K562 (cell line): ENCODE results near the gene EIF2S3. TPM values are rescaled to one million over a fixed set of nuclear protein-coding genes. Genes with fewer than 3 reads are reported as not detected.

Source experiments
- ATAC-seq: fragments of 200-7000 bp; cut with Tn5 transposase; 3 replicates; pipeline ENCODE4 v1.9.1; 2020; ENCODE audit warnings: moderate library complexity
- BruUV-seq: library from RNA; stranded (reverse); fragments of 400-500 nt; replicated peaks from 2 replicates; lab custom pipeline; 2021; lab: Mats Ljungman, UMichigan
- CTCF ChIA-PET: fragments of 300-600 bp; formaldehyde crosslinking; extraction: SDS; loops from one replicate; lab custom pipeline; 2021; ENCODE audit warnings: low intra/inter-chr PET ratio; lab: Yijun Ruan, JAX
- POLR2A ChIA-PET: fragments of 300-600, 350-650 bp; sonication (Branson Sonifier 250); formaldehyde crosslinking; extraction: SDS; loops from one replicate; lab custom pipeline; 2021; ENCODE audit warnings: antibody characterized with exemption, inconsistent platforms; lab: Yijun Ruan, JAX
- DNase-seq, 4 experiments: peaks; one replicate each; pipeline versions ENCODE4 v3.0.0 to v3.0.0-alpha.2; 2011 to 2018; ENCODE audit warnings: low spot score in 3 of 4, mixed read lengths in 3 of 4; ENCODE audit errors: extremely low read depth in 1 of 4
- FAIRE-seq: peaks from 2 replicates; lab custom pipeline; 2011; peaks lifted over from hg19 to GRCh38; lab: Jason Lieb, UNC
- H2AFZ ChIP-seq: 2 replicates; pipeline ENCODE4 v1.6.0; 2011; ENCODE audit warnings: low read depth, low read length, control low read depth, inconsistent platforms
- H3K27ac ChIP-seq: fragments of 200-600 bp; 3 replicates; pipeline ENCODE4 v1.8.0; 2011; ENCODE audit warnings: low read depth, mild to moderate bottlenecking, control low read depth, inconsistent platforms, low read length, moderate library complexity, mixed read lengths; ENCODE audit errors: extremely low read depth
- H3K27me3 ChIP-seq, 2 experiments: fragments of 300-600 bp in 1 of 2; 2 replicates in 1 of 2; 3 replicates in 1 of 2; pipeline versions ENCODE4 v1.6.0 to v1.8.0; 2011; ENCODE audit warnings: inconsistent platforms in 2 of 2, low read length in 2 of 2, mild to moderate bottlenecking in 1 of 2, mixed read lengths in 1 of 2, moderate library complexity in 1 of 2; ENCODE audit not compliant: control insufficient read depth in 2 of 2, insufficient read depth in 2 of 2
- H3K36me3 ChIP-seq: fragments of 300-600 bp; 3 replicates; pipeline ENCODE4 v1.8.0; 2011; ENCODE audit warnings: mild to moderate bottlenecking, low read length, inconsistent platforms; ENCODE audit not compliant: control insufficient read depth, insufficient read depth
- H3K4me1 ChIP-seq, 2 experiments: fragments of 200-600 bp in 1 of 2; replicated peaks in 1 of 2; 2 replicates in 1 of 2; 3 replicates in 1 of 2; pipeline versions ENCODE4 v1.5.1 to v1.8.0; 2011; ENCODE audit warnings: inconsistent platforms in 2 of 2, low read length in 2 of 2, mild to moderate bottlenecking in 1 of 2, mixed read lengths in 1 of 2, moderate library complexity in 1 of 2; ENCODE audit not compliant: control insufficient read depth in 2 of 2, insufficient read depth in 2 of 2
- H3K4me2 ChIP-seq: 2 replicates; pipeline ENCODE4 v1.6.1; 2011; ENCODE audit warnings: low read length, control low read depth, inconsistent platforms, mixed read lengths; ENCODE audit not compliant: insufficient read depth
- H3K4me3 ChIP-seq: fragments of 200-600 bp; sonication (generic), shearing (Covaris generic); 2 replicates; pipeline ENCODE4 v1.5.1; 2016; ENCODE audit warnings: control low read depth, inconsistent platforms
- H3K79me2 ChIP-seq: fragments of 200-600 bp; 3 replicates; pipeline ENCODE4 v1.8.0; 2011; ENCODE audit warnings: low read length, inconsistent platforms; ENCODE audit not compliant: control insufficient read depth, insufficient read depth
- H3K9ac ChIP-seq, 2 experiments: 2 replicates each; pipeline versions ENCODE4 v1.6.0 to v1.6.1; 2011; ENCODE audit warnings: low read depth in 2 of 2, low read length in 2 of 2, control low read depth in 1 of 2, inconsistent platforms in 1 of 2, mild to moderate bottlenecking in 1 of 2, mixed read lengths in 1 of 2; ENCODE audit not compliant: insufficient read depth in 1 of 2
- H3K9me1 ChIP-seq: one replicate; pipeline ENCODE4 v1.6.0; 2011; ENCODE audit warnings: inconsistent platforms, mild to moderate bottlenecking, low read length, moderate library complexity; ENCODE audit not compliant: control insufficient read depth, insufficient read depth
- H3K9me3 ChIP-seq: replicated peaks from 2 replicates; pipeline ENCODE4 v1.5.1; 2011; ENCODE audit warnings: low read depth, low read length, inconsistent platforms; ENCODE audit not compliant: control insufficient read depth, insufficient read depth
- H4K20me1 ChIP-seq: replicated peaks from 2 replicates; pipeline ENCODE4 v1.6.1; 2011; ENCODE audit warnings: low read length, inconsistent platforms, mixed read lengths; ENCODE audit not compliant: control insufficient read depth, insufficient read depth
- ELF1 ChIP-seq: fragments of 200-800 bp; sonication (Bioruptor generic); IDR thresholded peaks from 2 replicates; pipeline ENCODE4 v1.6.1; 2016; ENCODE audit warnings: missing genetic modification characterization, missing compliant biosample characterization
- ESRRB ChIP-seq: fragments of 250-450 bp; sonication (Bioruptor Pico); IDR thresholded peaks from 2 replicates; pipeline ENCODE4 v1.5.0; 2020; ENCODE audit warnings: mild to moderate bottlenecking, moderate library complexity, borderline replicate concordance
- FOXJ3 ChIP-seq: sonication (generic); formaldehyde crosslinking; IDR thresholded peaks from 2 replicates; pipeline ENCODE4 v1.4.0; 2020; ENCODE audit warnings: mild to moderate bottlenecking, missing genetic modification reagents
- KDM4B ChIP-seq, 2 experiments: fragments of 450-650 bp in 1 of 2; sonication (generic) in 1 of 2; IDR thresholded peaks; 2 replicates each; pipeline ENCODE4 v1.6.1; 2016 to 2017; ENCODE audit warnings: borderline replicate concordance in 2 of 2, antibody characterized with exemption in 1 of 2, low read depth in 1 of 2, mild to moderate bottlenecking in 1 of 2
- LCOR ChIP-seq: sonication (generic); formaldehyde crosslinking; IDR thresholded peaks from 2 replicates; pipeline ENCODE4 v1.8.0; 2022; ENCODE audit warnings: mild to moderate bottlenecking, missing genetic modification reagents
- RFX7 ChIP-seq: fragments of 250-450 bp; sonication (Bioruptor Pico); IDR thresholded peaks from 2 replicates; pipeline ENCODE4 v1.5.1; 2021; ENCODE audit warnings: mild to moderate bottlenecking
- SAFB ChIP-seq: fragments of 200-400 bp; formaldehyde crosslinking; IDR thresholded peaks from 2 replicates; pipeline ENCODE4 v1.6.1; 2017; ENCODE audit warnings: low read depth, low read length, borderline replicate concordance
- TOE1 ChIP-seq, 2 experiments: fragments of 450-650 bp in 1 of 2; sonication (generic) in 1 of 2; formaldehyde crosslinking in 1 of 2; IDR thresholded peaks; 2 replicates each; pipeline versions ENCODE4 v1.7.1 to v1.8.0; 2016 to 2022; ENCODE audit warnings: borderline replicate concordance in 2 of 2, mild to moderate bottlenecking in 2 of 2, antibody characterized with exemption in 1 of 2, inconsistent platforms in 1 of 2, low read depth in 1 of 2, missing genetic modification reagents in 1 of 2, moderate library complexity in 1 of 2
- ZNF24 ChIP-seq: fragments of 450-650 bp; IDR thresholded peaks from 2 replicates; pipeline ENCODE4 v1.6.1; 2016
- ZNF780A ChIP-seq: fragments of 250-450 bp; sonication (Bioruptor Pico); IDR thresholded peaks from 2 replicates; pipeline ENCODE4 v1.5.0; 2021; ENCODE audit warnings: mild to moderate bottlenecking
- whole genome bisulfite sequencing: fragments of 100-300 bp; shearing (Covaris generic); methylation state at CpG from one replicate; pipeline ENCODE4 v1.1.6; 2016; ENCODE audit warnings: low coverage, mixed read lengths; ENCODE audit not compliant: insufficient coverage; ENCODE audit errors: missing lambda C conversion rate; 5-methylcytosine and 5-hydroxymethylcytosine counted together
- in situ Hi-C: fragments of 300-500 bp; cut with MboI; formaldehyde crosslinking; loops from 4 replicates; pipeline ENCODE4 v1.15.0; 2018; ENCODE audit warnings: inconsistent platforms, mixed read lengths
- intact Hi-C: fragments of 100-400 bp; cut with micrococcal nuclease; formaldehyde crosslinking; loops from 2 replicates; pipeline ENCODE4 v1.14.2; 2022
- polyA plus RNA-seq, 8 experiments: library from polyadenylated mRNA; depleted of rRNA in 4 of 8; stranded (reverse) in 5 of 8; unstranded in 3 of 8; fragments of >200 nt; fragmentation: Nextera tagmentation in 2 of 8; fragmentation: Illumina TruSeq in 1 of 8; extraction: Ambion mirVana in 2 of 8; extraction: Trizol in 1 of 8; gene quantifications; 2 replicates each; pipeline versions ENCODE4 v1.2.1 to v1.2.3, GENCODE V29; 2011 to 2014; ENCODE audit warnings: inconsistent platforms in 1 of 8, missing spikeins in 1 of 8
- total RNA-seq, 7 experiments: library from RNA; depleted of rRNA in 6 of 7; stranded (reverse); fragments of >200 nt in 6 of 7; fragmentation: Illumina TruSeq in 2 of 7; extraction: Trizol in 2 of 7; gene quantifications; 2 replicates each; pipeline versions ENCODE4 v1.2.1 to v1.2.3, GENCODE V29; 2011 to 2021; ENCODE audit warnings: low replicate concordance in 1 of 7
- TF ChIP-seq, protein P1 (sequence below): conservative IDR thresholded peaks from 2 replicates; pipeline ENCODE4 v1.6.1; 2011; ENCODE audit warnings: low read depth, mild to moderate bottlenecking, low read length; ENCODE audit not compliant: control insufficient read depth

The EIF2S3 gene
- total and polyA plus RNA-seq, 9 of the 15 experiments (the other 6 are each of a cell fraction or from before 2014, with no cell fraction given): 148 to 439 (median 275) TPM

DNA sequence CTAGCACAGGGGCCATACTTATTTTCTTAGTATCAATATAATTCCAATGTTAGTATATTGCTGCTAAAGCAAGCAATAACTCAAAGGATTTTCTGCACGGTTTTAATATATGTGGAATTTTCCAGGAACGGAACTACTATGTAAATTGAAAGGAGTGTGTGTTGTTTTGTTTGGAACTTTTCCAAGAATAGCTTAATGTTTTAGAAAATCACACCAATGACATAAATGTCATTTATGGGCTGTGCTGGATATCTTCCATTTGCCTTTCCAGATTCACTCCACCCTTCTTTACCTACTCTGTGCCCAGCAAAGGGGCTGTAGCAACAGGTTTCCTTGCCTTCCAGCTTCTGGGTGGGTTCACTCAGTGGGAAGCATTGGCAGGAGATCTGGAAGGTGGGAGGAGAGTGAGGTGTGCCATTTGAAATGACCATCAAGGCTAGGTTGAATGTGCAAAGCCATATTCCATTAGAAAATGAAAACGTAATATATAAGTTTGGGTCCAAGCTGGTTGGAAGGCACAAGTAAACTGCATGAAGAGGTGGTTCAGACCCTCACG, 69.6 kb downstream of the EIF2S3 start:
- Histone ChIP-seq H3K4me2 (no peak overlapping the region), H3K9ac (no peak overlapping the region), H3K79me2 (no peaks in the 10 kb centered on the region), H3K27me3 (no peaks in the 10 kb centered on the region), H3K9me1 (no peaks in the 10 kb centered on the region), H3K9me3 (no peaks in the 10 kb centered on the region), H4K20me1 (no peaks in the 10 kb centered on the region), H3K27ac (no peak overlapping the region), H3K36me3 (no peaks in the 10 kb centered on the region), H3K4me3 (no peak overlapping the region), H2AFZ (no peak overlapping the region), H3K4me1 (no peaks in the 10 kb centered on the region)
- TF ChIP-seq RFX7 (CRISPR knock-in tag): no peak
- no peak for TF ChIP-seq TOE1 (IDR thresholded peaks at IDR 0.05; ENCODE audit: borderline replicate concordance)
- no peak for TF ChIP-seq TOE1 (CRISPR knock-in tag; IDR thresholded peaks at IDR 0.05; ENCODE audit: borderline replicate concordance, low read depth)
- TF ChIP-seq ELF1: no peak
- no peak for TF ChIP-seq KDM4B (IDR thresholded peaks at IDR 0.05; ENCODE audit: borderline replicate concordance in 2 of 2, low read depth in 1 of 2)
- TF ChIP-seq ZNF24: no peak
- TF ChIP-seq LCOR: no peak
- no peak for TF ChIP-seq FOXJ3 (CRISPR knock-in tag)
- TF ChIP-seq ESRRB (CRISPR knock-in tag): no peak
- TF ChIP-seq SAFB: no peak
- TF ChIP-seq, protein P1, sequence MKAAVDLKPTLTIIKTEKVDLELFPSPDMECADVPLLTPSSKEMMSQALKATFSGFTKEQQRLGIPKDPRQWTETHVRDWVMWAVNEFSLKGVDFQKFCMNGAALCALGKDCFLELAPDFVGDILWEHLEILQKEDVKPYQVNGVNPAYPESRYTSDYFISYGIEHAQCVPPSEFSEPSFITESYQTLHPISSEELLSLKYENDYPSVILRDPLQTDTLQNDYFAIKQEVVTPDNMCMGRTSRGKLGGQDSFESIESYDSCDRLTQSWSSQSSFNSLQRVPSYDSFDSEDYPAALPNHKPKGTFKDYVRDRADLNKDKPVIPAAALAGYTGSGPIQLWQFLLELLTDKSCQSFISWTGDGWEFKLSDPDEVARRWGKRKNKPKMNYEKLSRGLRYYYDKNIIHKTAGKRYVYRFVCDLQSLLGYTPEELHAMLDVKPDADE: no peak
- TF ChIP-seq ZNF780A (CRISPR knock-in tag): no peak
- FAIRE-seq (no peak), ATAC-seq (no peak), DNase-seq (no peak)
- POLR2A ChIA-PET: interaction anchor here (1.2 kb wide), 1 partner anchor 11 kb away, joined by 5 read pairs; no protein-coding TSS in a partner anchor
- WGBS: 20% methylated on average over 4 of the region's 4 CpGs
- intact Hi-C loops (no loop called here), in situ Hi-C loops (no loop called here)
- BruUV-seq: no TSS peak
- CTCF ChIA-PET: no interaction called here
